HG02943 (cell line): Measurements from ENCODE around the gene IFNA16.
"Not testable (repeated sequence)": the region's sequence is repeated elsewhere in the genome, so short reads cannot be mapped to it uniquely, and the experiment has no call there.

Source experiments
- ATAC-seq: cut with Tn5 transposase; IDR thresholded peaks from one replicate; pipeline ENCODE4 v1.9.1; 2021; ENCODE audit warnings: mild to moderate bottlenecking, low read depth, moderate library complexity; ENCODE audit not compliant: unreplicated experiment

Gene IFNA16

GRCh38 chr9:21205204-21205603 lies 11.9 kb downstream of the IFNA16 start:
- ATAC-seq, result no peak

GRCh38 chr9:21202105-21202504 lies 15.0 kb downstream of the IFNA16 start, which contains the start of gene IFNA7:
Gene IFNA7 (minus strand): TSS chr9:21202205. CDS start chr9:21202165, 40 bp downstream.
- not testable (repeated sequence) for ATAC-seq

GRCh38 chr9:21194867-21195776 lies 22.0 kb downstream of the IFNA16 start:
- peak; percentile 95 for ATAC-seq

GRCh38 chr9:21187487-21187886 lies 29.6 kb downstream of the IFNA16 start, which contains the start of gene IFNA4:
Gene IFNA4 (minus strand): TSS chr9:21187587. CDS start chr9:21187531, 56 bp downstream.
- not testable (repeated sequence) for ATAC-seq

GRCh38 chr9:21182810-21183736 lies 34.0 kb downstream of the IFNA16 start:
- peak; percentile 92 for ATAC-seq

GRCh38 chr9:21174671-21175070 lies 42.4 kb downstream of the IFNA16 start:
- no peak for ATAC-seq

GRCh38 chr9:21172156-21172555 lies 45.0 kb downstream of the IFNA16 start:
- no peak for ATAC-seq

- no peak for ATAC-seq
Observed at GRCh38 chr9:21171351-21171750, 45.8 kb downstream of the IFNA16 start.

GRCh38 chr9:21166560-21166959 lies 50.6 kb downstream of the IFNA16 start, which contains the start of gene IFNA21:
Gene IFNA21 (minus strand): TSS chr9:21166660. CDS start chr9:21166612, 48 bp downstream.
- ATAC-seq, result not testable (repeated sequence)
